Peyer's patch (tissue), 4 donors: Measurements from ENCODE around the gene RFX8.

Experiments
- POLR2A ChIP-seq, 2 donors: fragments of 450-650 bp; IDR thresholded peaks; one replicate each; pipeline ENCODE4 v1.5.1; 2017; ENCODE audit warnings: antibody characterized with exemption in 2 of 2, mild to moderate bottlenecking in 2 of 2, moderate library complexity in 2 of 2
- TF ChIP-seq, protein P1 (sequence below), 6 experiments: fragments of 450-650 bp in 4 of 6; fragments of 200-600 bp in 2 of 6; sonication (generic) in 1 of 6; IDR thresholded peaks; one replicate each; pipeline ENCODE4 v1.5.1; 2017 to 2019; ENCODE audit warnings: antibody characterized with exemption in 6 of 6, mild to moderate bottlenecking in 3 of 6, moderate library complexity in 1 of 6

DNA sequence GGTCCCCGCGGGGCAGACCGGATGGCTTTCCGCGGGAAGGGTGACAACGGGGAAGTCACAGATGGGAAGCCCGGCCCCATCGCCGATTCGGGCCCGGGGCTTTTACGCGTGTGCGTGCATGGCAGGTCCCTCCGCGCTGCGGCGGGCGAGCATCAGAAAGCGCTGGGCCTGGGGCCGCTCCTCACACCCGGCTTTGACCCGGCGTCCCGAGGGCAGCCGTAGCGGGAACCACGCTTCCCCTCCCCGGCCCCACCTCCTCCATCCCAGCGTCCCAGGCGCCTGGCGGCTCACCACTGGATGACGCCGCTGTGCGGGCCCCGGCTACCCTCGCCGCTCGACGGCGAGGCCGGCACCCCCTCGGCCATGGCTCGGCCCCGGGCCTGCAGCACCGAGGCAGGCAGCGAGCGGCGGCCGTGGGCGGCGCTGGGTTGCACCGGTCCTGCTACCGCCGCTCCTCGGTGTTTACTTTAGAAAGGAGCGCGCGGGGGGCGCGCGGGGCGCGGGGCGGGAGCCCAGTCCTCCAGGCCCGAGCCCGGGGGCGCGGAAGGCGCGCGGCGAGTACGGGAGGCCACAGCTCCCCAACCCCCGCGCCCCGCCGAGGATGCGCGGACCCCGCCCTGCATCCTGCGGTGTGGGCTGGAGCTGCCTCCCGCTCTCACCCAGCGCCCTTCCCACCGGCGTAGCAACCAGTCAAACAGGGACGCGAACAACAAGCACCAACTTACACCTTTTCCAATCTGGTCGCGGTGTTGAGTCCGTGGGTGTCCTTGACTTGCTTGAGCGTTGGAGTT lies 806 bp downstream of the RFX8 start:
- TF ChIP-seq, protein P1, sequence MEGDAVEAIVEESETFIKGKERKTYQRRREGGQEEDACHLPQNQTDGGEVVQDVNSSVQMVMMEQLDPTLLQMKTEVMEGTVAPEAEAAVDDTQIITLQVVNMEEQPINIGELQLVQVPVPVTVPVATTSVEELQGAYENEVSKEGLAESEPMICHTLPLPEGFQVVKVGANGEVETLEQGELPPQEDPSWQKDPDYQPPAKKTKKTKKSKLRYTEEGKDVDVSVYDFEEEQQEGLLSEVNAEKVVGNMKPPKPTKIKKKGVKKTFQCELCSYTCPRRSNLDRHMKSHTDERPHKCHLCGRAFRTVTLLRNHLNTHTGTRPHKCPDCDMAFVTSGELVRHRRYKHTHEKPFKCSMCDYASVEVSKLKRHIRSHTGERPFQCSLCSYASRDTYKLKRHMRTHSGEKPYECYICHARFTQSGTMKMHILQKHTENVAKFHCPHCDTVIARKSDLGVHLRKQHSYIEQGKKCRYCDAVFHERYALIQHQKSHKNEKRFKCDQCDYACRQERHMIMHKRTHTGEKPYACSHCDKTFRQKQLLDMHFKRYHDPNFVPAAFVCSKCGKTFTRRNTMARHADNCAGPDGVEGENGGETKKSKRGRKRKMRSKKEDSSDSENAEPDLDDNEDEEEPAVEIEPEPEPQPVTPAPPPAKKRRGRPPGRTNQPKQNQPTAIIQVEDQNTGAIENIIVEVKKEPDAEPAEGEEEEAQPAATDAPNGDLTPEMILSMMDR (IDR thresholded peaks at IDR 0.05) = no peak
- no peak for TF ChIP-seq POLR2A (IDR thresholded peaks at IDR 0.05)
